GM18858 (cell line): ENCODE data around the gene PKM.
"Not testable (repeated sequence)": the region's sequence is repeated elsewhere in the genome, so short reads cannot be mapped to it uniquely, and the experiment has no call there.

Experiments
- ATAC-seq: cut with Tn5 transposase; IDR thresholded peaks from one replicate; pipeline ENCODE4 v1.9.1; 2021; ENCODE audit not compliant: unreplicated experiment

PKM gene

GRCh38 chr15:72179950-72180581 lies 50.9 kb downstream of the PKM start:
- ATAC-seq: no peak

GRCh38 chr15:72178976-72179585 lies 51.9 kb downstream of the PKM start:
- no peak for ATAC-seq

- ATAC-seq: no peak
Measured at GRCh38 chr15:72176743-72177142, 54.2 kb downstream of the PKM start.

- ATAC-seq: no peak
Measured at GRCh38 chr15:72176159-72176558, 54.8 kb downstream of the PKM start.

GRCh38 chr15:72175186-72176044 lies 55.6 kb downstream of the PKM start:
- no peak for ATAC-seq

- no peak for ATAC-seq
Measured at GRCh38 chr15:72174551-72175165, 56.3 kb downstream of the PKM start.

GRCh38 chr15:72173864-72174550 lies 57.0 kb downstream of the PKM start:
- no peak for ATAC-seq

GRCh38 chr15:72173401-72173800 lies 57.6 kb downstream of the PKM start:
- no peak for ATAC-seq

GRCh38 chr15:72172796-72173195 lies 58.2 kb downstream of the PKM start:
- ATAC-seq: no peak

- ATAC-seq: not testable (repeated sequence)
Measured at GRCh38 chr15:72171978-72172377, 59.0 kb downstream of the PKM start.

- no peak for ATAC-seq
Measured at GRCh38 chr15:72170691-72171090, 60.3 kb downstream of the PKM start.

- no peak for ATAC-seq
Measured at GRCh38 chr15:72169921-72170611, 60.9 kb downstream of the PKM start.

GRCh38 chr15:72169236-72169920 lies 61.6 kb downstream of the PKM start:
- no peak for ATAC-seq

GRCh38 chr15:72168808-72169190 lies 62.2 kb downstream of the PKM start:
- no peak for ATAC-seq

- no peak for ATAC-seq
Measured at GRCh38 chr15:72168131-72168807, 62.7 kb downstream of the PKM start.

- no peak for ATAC-seq
Measured at GRCh38 chr15:72167445-72167844, 63.5 kb downstream of the PKM start.

GRCh38 chr15:72166716-72167417 lies 64.1 kb downstream of the PKM start:
- no peak for ATAC-seq

GRCh38 chr15:72163719-72164118 lies 67.3 kb downstream of the PKM start:
- no peak for ATAC-seq

GRCh38 chr15:72162569-72162968 lies 68.4 kb downstream of the PKM start:
- ATAC-seq: no peak
